HG03097 (cell line): ENCODE measurements around the gene TAMALIN.
A peak's percentile ranks its signal among the peaks of the same experiment; 100 is the strongest.

Experiments used
- ATAC-seq: cut with Tn5 transposase; IDR thresholded peaks from one replicate; pipeline ENCODE4 v1.9.1; 2021; ENCODE audit not compliant: unreplicated experiment, low FRiP score

The TAMALIN gene

GRCh38 chr12:52011602-52012214 is 5.0 kb downstream of the TAMALIN start:
- ATAC-seq, result no peak

GRCh38 chr12:52013626-52014310 is 7.0 kb downstream of the TAMALIN start:
- no peak for ATAC-seq

- no peak for ATAC-seq
These were observed 8.1 kb downstream of the TAMALIN start for GRCh38 chr12:52014567-52015530.

GRCh38 chr12:52015532-52016041 is 8.8 kb downstream of the TAMALIN start:
- ATAC-seq, result no peak

- no peak for ATAC-seq
These were observed 11.8 kb downstream of the TAMALIN start for GRCh38 chr12:52018433-52019112.

GRCh38 chr12:52019113-52019770 is 12.5 kb downstream of the TAMALIN start:
- no peak for ATAC-seq

- peak; percentile 34 for ATAC-seq
These were observed 14.0 kb downstream of the TAMALIN start for GRCh38 chr12:52020539-52021336.

- ATAC-seq, result no peak
These were observed 16.1 kb downstream of the TAMALIN start for GRCh38 chr12:52022841-52023181.

GRCh38 chr12:52023182-52023975 is 16.6 kb downstream of the TAMALIN start:
- ATAC-seq, result peak; percentile 38

GRCh38 chr12:52023976-52024688 is 17.4 kb downstream of the TAMALIN start:
- ATAC-seq, result no peak

- ATAC-seq, result no peak
These were observed 18.1 kb downstream of the TAMALIN start for GRCh38 chr12:52024845-52025230.

- ATAC-seq, result no peak
These were observed 19.5 kb downstream of the TAMALIN start for GRCh38 chr12:52026263-52026662.

GRCh38 chr12:52027085-52027843 is 20.5 kb downstream of the TAMALIN start:
- no peak for ATAC-seq

GRCh38 chr12:52029685-52030084 is 22.9 kb downstream of the TAMALIN start:
- no peak for ATAC-seq

GRCh38 chr12:52032446-52032803 is 25.7 kb downstream of the TAMALIN start:
- ATAC-seq, result no peak

GRCh38 chr12:52032804-52033445 is 26.2 kb downstream of the TAMALIN start:
- peak; percentile 85 for ATAC-seq
